GM18498 (cell line): ENCODE data around the gene STRA6.

ENCODE experiments used
- ATAC-seq: cut with Tn5 transposase; IDR thresholded peaks from one replicate; pipeline ENCODE4 v1.9.1; 2021; ENCODE audit warnings: mild to moderate bottlenecking, moderate library complexity; ENCODE audit not compliant: unreplicated experiment

The STRA6 gene, protein sequence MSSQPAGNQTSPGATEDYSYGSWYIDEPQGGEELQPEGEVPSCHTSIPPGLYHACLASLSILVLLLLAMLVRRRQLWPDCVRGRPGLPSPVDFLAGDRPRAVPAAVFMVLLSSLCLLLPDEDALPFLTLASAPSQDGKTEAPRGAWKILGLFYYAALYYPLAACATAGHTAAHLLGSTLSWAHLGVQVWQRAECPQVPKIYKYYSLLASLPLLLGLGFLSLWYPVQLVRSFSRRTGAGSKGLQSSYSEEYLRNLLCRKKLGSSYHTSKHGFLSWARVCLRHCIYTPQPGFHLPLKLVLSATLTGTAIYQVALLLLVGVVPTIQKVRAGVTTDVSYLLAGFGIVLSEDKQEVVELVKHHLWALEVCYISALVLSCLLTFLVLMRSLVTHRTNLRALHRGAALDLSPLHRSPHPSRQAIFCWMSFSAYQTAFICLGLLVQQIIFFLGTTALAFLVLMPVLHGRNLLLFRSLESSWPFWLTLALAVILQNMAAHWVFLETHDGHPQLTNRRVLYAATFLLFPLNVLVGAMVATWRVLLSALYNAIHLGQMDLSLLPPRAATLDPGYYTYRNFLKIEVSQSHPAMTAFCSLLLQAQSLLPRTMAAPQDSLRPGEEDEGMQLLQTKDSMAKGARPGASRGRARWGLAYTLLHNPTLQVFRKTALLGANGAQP

DNA sequence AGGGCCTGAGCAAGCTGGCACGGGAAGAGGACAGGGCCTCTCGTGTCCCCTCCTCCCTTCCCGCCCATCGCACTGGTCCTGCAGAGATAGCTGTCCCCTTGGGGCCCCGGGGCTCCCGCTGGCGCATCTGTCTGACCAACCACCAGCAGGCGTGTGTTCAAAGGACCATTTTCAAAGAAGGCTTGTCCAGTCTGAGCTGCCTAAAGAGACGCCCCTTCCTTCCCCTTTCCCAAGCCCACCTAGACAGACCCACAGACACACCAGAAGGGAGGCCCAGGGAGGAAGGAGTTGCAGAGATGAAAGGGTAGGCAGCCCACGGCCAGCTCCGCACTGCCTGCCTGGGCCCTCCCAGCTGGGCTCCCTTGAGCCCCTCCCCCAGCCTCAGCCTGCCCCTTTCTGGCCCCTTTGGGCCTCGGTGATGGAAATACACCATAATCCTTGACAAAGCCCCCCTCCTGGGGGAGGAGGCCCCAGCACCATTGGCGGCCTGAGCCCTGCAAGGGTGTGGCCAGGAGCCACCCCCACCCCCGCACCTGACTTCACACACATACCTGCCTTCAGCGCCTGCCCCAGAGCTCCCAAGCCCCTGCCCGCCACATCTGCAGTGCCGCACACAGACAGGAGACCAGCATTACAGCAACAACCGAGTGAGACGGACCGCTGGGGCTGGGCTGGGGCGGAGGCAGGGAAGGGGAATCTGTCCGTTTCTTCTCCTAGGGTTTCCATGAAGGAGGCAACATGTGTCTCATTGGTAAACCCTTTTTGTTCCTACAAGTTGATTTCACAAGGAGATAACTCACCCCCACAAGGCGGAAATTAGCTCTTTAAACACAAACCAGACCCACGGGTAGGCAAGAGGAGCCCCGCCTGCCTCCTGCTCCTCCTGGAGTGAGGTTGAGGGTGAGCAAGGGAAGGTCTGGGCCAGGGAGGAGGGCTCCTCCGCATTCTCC lies at the start of gene STRA6:
STRA6 (minus strand) TSS at position 336 of the 950 bp plus-strand sequence. CDS start 520 bp downstream, outside the sequence.
- ATAC-seq: no peak

DNA sequence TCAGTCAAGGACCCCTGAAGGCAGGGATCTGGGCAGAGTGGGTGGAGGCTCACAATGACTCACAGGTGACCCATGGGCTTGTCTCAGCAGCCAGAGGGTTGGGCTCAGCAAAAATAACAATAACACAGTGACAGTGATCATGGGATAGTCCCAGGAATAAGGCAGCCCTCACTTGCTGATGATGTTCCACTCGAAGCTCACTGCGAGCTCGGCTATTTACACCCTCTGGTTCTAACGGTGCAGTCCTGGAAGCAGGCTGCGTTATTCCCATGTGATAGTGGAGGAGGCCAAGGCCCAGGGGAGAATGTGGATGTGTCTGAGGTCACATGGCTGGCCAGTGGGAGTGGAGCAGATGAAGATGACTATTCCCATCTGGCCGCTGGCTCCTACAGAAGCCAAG lies 49.7 kb upstream of the STRA6 start:
- no peak for ATAC-seq

- ATAC-seq: no peak
Measured at GRCh38 chr15:74251131-74251811, 48.7 kb upstream of the STRA6 start.

GRCh38 chr15:74250266-74250665 lies 47.7 kb upstream of the STRA6 start:
- no peak for ATAC-seq

DNA sequence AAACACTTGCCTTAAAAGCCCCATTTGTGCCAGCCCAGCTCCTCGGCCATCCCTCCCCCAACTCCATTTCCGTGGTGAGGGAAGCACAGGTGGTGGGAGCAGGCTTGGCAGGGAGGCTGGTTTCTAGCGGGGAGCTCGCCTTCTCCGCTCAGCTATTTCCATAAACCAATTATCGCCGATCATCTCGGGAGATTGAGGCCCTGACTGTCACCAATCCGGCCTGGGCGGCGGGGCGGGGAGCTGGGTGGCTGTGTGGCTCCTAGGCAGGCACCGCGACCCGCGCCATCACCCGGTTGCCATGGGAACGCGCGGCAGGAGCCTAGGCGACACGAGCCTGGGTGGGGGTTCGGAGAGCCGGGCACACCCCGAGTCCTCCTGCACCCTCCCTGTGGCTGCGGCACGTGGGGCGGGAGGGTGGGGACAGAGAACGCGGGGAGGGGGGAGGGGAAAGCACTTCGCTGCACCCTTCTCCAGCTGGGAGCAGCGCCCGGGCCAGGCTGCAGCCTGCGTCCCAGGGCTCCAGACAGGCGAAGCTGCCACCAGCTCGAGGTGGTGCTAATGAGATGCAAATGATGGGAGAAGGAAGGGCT lies 42.9 kb upstream of the STRA6 start:
- ATAC-seq: no peak

GRCh38 chr15:74244822-74245341 lies 42.3 kb upstream of the STRA6 start:
- ATAC-seq: no peak

GRCh38 chr15:74243431-74243830 lies 40.8 kb upstream of the STRA6 start:
- no peak for ATAC-seq

- ATAC-seq: no peak
Measured at GRCh38 chr15:74242441-74243185, 40.0 kb upstream of the STRA6 start.

DNA sequence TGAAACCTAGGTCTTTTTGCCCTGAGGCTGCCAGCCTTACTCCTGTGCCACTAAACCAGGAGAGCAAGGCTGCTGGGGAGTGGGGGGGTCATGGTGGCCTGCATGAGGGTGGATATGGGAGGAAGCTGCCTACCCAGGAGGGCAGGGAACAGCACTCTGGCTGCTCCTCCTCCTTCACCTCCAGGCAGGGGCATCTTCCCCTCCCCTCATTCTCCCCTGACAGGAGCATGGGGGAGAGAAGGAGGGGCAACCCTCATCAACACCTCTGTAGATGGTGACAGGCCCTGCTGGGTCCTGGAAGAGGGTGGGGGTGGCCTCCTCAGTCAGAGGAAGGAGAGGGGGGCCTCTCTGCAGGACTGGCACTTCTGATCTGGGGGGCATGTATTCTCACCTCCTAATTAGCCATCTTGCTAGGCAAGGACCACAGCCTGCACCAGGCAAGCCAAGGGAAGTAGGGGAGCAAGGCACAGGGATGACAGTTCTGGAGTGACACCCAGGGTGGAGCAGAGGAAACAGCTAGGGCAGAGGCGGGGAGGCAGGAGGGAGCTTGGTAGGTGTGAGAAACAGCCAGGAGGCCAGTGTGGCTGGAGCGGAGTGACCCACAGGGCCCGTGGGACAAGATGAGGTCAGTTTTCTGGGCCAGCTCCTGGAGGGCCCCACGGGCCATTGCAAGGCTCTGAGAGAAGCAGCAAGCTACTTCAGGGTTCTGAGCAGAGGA lies 38.5 kb upstream of the STRA6 start:
- ATAC-seq: no peak

DNA sequence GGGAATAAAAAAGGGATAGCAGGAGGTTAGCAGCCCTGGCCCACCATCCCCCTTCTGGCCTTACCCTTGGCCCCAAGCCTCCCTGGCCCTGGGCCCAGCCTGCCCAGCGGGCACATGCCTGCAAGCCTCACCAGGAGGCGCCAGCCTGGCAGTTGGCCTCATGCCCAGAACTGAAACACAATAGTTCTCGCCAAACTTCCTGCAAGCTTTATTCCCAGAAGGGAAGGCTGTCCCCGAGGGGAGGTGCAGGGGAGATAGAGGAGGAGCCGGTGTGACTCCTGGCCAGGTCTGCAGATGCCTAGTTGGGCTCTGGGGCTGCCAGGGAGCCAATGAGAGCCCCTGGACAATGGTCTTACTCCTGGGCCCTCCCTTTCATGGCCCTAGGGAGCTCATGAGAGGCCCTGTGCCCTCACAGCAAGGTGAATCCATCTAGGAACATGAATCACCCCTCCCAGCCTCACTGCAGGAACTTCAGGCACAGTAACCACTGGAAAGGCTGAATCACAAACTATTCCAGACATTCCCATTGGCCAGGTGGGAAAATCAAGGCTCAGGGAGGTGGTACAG lies 37.5 kb upstream of the STRA6 start:
- no peak for ATAC-seq

GRCh38 chr15:74239051-74239705 lies 36.6 kb upstream of the STRA6 start:
- no peak for ATAC-seq

GRCh38 chr15:74235962-74236361 lies 33.4 kb upstream of the STRA6 start, which contains the start of gene CCDC33:
Gene CCDC33 (plus strand): TSS chr15:74236326. CDS start chr15:74236720, 394 bp downstream.
- peak; percentile 50 for ATAC-seq

DNA sequence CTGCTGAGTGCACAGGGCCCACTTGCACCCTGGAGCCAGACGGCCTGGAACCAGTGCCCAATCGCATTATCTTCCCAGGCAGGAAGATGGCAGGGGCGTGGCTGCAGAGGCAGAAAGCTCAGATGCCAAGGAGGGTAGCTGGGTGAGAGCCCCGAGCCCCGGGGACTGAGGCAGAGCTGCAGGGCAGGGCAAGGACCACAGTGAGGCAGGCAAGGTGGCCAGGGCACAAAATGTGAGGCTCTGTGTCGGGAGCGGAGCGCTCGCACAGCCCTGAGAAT lies 31.9 kb upstream of the STRA6 start:
- ATAC-seq: no peak

DNA sequence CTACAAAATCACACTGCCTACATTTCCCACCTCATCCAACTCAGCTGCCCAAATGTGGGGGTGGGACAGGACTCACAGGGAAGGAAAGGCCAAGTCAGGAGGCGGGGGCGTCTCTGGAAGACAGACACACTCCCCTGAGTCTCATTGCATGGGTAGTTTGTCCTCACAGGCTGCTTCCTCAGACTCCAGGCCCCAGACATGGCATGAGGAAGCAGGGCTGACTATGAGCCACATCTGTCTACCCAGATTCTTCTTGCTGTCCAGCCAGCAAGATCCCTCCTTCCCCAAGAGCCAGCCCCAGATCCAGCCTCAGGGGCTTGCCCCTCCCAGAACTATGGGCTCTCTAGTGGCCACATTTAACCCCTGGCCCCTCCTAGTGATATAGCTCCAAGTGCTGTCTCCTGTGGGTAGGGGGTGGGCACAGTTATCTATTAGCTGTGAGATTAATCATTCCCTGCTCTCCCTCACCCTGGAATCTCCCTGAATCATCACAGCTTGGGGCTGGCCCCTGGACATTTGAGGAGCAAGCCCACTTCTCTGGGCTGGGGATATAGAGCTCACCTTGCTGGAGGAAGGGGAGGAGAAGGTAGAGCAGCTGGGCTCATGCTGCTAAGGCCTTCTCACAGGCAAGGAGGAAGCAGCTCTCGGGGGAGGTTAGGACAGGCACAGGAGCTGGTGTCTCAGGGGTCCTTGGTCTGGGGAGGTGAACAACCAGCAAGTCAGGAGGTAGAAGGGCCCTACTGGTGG lies 31.4 kb upstream of the STRA6 start:
- ATAC-seq: no peak

GRCh38 chr15:74233373-74233772 lies 30.8 kb upstream of the STRA6 start:
- ATAC-seq: no peak

DNA sequence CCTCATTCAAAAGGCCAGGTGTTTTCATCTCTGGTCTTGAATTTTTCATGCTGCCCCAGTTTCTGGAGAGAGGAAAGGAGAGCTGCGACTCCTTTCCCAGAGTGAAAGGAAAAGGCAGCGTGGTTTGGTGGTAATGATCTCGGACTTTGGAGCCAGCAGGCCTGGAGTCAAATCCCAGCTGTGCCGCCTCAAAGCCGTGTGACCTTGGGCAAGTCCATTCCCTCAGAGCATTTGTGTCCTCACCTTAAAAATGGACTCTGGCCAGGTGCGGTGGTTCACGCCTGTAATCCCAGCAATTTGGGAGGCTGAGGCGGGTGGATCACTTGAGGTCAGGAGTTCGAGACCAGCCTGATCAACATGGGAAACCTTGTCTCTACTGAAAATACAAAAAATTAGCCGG lies 28.9 kb upstream of the STRA6 start:
- ATAC-seq: no peak

DNA sequence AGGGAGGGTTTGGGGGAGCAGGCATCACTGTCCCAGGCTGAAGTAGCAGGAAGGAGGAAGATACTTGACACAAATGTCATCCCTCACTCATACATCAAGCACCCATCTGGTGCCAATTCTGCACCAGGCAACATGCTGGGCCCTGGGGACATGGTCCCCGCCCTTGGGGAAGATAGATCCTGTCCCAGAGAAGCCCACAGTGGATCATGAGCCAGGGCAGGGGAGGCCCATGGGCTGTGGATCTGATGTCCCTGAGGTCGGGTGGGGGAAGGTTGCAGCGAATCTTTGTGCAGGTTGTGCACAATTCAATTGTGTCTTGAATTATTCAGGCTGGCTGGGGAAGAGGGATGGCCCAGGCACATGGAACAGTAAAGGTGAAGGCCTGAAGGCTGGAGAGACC lies 27.1 kb upstream of the STRA6 start:
- no peak for ATAC-seq
